SH-SY5Y (cell line): ENCODE measurements around the gene NHSL1.

Source experiments
- GATA2 ChIP-seq: IDR thresholded peaks from 2 replicates; pipeline ENCODE4 v1.6.1; 2011; ENCODE audit warnings: mild to moderate bottlenecking, low read depth, low read length
- GATA3 ChIP-seq: IDR thresholded peaks from 2 replicates; pipeline ENCODE4 v1.6.1; 2011; ENCODE audit warnings: low read depth, mild to moderate bottlenecking, low read length, moderate library complexity

The NHSL1 gene

DNA sequence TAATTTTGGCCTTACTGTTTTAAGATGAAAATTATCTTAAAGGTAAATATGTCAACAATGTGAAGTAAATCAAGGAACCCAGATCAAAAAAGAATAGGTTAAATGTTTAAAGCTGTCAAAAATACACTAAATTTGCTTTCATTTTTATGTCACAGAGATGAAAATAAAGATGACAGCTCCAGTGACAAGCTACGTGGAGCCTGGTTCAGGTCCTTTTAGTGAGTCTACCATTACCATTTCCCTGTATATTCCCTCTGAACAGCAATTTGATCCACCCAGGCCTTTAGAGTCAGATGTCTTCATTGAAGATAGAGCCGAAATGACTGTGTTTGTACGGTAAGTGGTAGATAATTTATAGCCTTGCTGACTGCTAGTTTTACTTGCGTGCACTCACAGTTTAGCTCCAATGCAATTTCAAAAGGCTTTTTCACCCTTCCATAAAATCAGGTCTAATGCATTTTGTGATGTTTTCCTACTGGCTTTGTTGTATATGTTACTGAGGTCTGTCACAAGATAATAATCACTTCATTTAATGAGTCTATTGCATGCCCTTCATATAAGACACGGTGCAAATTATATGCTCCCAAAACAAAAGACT, 93.4 kb downstream of the NHSL1 start:
- TF ChIP-seq GATA3 (no peak), GATA2 (no peak)

DNA sequence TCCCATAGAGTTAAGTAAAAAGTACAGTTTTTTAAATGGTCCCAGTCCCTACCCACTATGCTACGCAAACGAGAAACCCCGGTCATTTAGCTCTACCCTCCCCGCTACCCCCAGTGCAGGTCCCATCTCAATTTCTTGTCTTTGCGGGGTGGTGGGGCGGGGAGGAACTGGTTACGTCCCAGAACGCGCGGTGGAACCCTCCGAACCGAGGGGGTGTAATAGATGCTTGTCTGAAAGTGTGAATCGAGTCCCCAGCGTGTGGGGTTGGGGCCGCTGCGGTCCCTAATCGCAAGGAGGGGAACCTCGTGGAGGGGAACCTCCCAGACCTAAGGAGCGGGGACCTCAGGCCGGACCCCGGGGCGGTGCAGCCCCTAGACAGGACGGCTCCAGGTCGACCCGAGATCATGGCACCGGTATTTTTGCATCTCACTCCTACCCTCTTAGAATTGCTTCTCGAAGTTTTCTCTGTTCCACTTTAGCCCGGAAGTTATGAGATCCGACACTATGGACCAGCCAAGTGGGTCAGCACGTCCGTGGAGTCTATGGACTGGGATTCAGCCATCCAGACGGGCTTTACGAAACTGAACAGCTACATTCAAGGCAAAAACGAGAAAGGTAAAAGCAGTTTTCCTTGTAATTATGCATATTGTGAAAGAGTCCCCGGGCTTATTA, 94.5 kb downstream of the NHSL1 start:
- TF ChIP-seq GATA2 (no peak), GATA3 (no peak)

DNA sequence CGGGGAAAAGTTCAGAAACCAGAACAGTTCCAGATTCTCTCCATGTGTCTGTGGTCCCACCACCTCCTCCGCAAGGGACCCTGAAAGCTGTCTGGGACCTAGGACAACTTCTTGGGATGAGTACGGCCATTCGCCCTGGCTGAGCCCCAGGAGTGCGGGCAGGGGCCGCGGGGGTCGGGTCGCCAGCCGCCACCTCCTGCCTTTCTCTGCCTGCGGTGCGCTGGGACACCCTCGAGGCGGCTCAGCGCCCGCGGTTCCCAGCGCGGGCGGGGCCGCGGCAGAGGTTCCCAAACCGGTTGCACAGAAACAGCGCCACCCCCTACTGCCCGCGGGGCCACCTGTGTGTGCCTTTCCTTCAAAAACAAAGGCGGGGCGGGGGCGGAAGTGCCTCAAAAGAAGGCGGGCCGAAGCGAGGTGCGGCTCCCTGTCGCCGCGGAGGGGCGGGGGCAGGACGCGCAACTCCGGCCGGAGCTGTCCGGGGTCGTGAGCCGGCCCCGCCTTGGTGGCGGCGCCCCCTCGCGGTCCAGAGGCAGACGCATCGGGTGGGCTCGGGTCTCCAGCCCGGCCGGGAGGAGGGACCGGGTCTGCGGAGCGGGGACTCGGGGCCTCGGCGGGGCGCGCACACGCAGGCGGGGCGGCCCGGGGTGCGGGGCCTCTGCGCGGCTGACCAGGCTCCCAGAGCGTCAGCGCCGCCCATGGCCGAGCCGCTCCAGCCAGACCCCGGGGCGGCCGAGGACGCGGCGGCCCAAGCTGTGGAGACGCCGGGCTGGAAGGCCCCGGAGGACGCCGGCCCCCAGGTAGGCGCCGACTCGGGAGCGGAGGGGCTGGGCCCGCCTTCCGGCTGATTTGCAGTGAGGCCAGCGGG, 95.3 kb downstream of the NHSL1 start, which contains the start of gene HEBP2:
HEBP2 (plus strand) TSS at position 423 of the 865 bp plus-strand sequence; CDS start at position 696, 273 bp downstream.
- TF ChIP-seq GATA2 (no peak), GATA3 (no peak)

DNA sequence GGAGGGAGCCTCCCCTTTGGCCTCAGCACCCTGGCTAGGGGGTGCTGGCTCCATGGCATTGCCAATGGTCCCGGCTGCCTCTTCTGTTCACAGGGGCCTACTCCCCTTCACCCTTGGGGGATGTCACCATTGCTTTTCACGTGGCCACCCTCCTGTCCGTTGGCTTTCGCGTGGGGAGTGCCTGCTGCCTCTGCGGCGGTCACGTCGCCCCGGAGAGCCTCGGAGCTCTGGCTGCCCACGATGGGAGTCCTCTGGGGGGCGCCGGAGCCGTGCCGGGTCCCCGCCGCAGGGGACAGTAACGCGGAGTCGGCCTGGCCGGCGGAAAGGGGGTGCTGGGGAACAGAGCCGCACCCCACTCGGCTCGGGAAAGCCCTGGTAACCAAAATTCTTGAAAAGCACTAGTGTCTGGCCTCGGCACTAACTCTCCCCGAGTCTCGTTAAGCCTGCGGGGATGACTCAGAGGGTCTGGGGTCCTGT, 95.9 kb downstream of the NHSL1 start:
- TF ChIP-seq GATA2 (no peak), GATA3 (no peak)

DNA sequence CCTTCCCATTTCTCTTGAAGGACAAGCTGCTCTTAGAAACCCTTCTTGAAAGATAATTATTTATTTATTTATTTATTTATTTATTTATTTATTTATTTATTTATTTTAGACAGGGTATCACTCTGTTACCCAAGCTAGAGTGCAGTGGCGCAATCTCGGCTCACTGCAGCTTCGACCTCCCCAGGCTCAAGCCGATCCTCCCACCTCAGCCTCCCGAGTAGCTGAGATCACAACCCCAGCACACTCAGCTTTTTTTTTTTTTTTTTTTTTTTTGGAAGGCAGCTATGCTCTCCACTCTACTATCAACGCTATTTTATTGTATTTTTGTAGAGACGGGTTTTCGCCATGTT, 96.5 kb downstream of the NHSL1 start:
- TF ChIP-seq GATA3 (no peak), GATA2 (no peak)

DNA sequence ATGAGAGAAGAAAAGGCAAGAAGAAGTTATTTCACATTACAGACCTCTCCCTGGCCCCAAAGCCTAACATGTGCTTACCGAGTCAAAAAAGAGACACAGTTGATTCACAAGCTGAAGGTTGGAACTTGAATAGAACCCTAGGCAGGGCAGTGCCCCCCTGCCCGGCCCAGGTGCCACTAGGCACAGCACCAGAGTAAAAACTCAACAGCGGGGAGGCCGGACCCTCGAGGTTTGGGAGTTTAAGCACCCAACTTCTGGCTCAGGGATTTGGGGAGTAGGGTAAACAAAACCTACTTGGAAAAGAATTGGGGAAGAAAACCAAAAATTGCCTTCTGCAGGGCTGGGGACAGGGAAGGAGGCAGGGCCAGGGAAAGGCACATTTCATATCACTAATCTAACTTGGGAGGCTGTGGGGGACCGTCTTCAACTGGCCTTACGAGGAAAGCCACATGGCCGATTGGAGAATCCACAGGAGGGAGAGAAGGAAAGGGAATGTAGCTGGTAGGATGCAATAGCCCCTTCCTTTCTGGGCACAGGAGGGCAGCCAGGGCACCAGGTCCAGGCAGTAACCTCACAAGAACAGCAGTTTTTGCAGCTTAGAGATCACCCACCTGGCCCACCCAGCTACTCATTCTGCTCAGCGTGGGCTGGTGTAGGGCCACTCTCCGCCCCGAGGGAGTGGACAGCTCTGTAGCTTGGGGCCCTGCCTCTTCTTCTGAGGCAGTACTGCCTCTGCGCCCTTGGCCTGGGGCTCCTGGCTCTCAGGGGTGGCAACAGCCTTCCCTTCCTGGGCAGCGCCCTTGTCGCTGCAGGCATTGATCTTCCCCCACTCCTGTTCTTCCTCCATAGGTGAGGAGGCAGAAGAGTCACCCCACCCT, 97.1 kb downstream of the NHSL1 start:
- TF ChIP-seq GATA3, result no peak
- TF ChIP-seq GATA2, result no peak

DNA sequence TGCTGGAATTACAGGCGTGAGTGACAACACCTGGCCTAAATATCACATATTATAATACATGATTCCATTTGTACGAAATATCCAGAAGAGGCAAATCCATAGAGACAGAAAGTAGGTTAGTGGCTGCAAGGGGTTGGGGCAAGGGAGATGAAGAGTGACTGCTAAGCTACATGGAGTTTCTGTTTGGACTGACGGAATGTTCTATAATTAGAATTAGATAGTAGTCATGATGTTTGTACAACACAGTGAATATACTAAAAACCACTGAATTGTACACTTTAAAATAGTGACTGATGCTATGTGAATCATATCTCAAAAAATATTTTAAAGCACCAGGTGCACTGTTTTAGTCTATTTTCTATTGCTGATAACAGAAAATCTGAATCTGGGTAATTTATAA, 99.0 kb downstream of the NHSL1 start:
- no peak for TF ChIP-seq GATA3
- no peak for TF ChIP-seq GATA2

DNA sequence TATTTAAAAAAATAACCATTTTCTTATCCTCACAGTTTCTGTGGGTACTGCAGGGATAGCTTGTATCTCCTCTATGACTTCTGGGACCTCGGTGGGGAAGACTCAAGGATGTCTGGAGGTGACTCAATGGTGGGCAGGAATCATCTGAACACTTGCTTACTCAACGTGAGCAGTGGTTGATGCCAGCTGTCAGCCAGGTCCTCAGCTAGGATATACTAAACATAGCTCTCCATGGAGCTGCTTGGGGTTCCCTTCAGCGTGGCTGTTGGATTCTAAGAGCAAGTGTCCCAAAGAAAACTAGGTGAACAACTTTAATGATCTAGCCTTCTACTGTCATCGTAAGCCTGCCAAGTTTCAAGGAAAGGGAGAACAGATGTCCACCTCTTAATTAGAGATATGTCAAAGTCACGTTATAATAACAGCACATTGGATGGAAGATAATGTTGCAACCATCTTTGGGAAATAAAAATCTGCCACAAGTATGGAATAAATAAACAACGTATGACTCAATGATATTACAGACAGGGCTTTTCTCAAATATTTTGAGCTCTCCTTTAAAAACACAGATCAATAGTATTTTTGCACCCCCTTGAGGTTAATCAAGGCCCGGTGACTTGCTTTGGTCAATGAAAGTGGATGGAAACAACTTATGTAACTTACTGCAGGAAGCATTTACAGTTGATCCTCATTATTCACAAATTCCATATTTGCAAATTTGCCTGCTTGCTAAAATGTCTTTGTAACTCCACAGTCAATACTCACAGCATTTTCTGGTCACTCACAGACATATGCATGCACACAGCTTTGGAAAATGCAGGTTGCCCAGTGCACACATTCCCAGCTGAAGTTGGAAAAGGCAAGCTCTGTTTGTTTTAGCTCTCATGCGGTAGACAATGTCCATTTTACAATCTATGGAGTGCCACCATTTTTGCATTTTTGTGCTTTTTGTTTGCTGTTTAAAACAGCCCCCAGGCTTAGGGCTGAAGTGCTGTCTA, 101.9 kb downstream of the NHSL1 start:
- TF ChIP-seq GATA3 (no peak), GATA2 (no peak)

DNA sequence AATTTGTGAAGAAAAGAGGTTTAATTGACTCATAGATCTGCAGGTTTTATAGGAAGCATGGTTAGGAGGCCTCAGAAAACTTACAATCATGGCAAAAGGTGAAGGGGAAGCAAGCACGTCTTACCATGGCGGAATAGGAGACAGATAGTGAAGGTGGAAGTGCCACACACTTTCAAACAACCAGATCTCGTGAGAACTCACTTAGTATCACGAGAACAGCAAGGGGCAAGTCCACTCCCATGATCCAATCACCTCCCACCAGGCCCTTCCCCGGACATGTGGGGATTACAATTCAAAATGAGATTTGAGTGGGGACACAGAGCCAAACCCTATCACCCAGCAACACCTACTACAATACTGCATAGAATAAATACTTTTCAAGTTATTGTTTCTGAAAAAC, 102.6 kb downstream of the NHSL1 start:
- TF ChIP-seq GATA3, result no peak
- TF ChIP-seq GATA2, result no peak

DNA sequence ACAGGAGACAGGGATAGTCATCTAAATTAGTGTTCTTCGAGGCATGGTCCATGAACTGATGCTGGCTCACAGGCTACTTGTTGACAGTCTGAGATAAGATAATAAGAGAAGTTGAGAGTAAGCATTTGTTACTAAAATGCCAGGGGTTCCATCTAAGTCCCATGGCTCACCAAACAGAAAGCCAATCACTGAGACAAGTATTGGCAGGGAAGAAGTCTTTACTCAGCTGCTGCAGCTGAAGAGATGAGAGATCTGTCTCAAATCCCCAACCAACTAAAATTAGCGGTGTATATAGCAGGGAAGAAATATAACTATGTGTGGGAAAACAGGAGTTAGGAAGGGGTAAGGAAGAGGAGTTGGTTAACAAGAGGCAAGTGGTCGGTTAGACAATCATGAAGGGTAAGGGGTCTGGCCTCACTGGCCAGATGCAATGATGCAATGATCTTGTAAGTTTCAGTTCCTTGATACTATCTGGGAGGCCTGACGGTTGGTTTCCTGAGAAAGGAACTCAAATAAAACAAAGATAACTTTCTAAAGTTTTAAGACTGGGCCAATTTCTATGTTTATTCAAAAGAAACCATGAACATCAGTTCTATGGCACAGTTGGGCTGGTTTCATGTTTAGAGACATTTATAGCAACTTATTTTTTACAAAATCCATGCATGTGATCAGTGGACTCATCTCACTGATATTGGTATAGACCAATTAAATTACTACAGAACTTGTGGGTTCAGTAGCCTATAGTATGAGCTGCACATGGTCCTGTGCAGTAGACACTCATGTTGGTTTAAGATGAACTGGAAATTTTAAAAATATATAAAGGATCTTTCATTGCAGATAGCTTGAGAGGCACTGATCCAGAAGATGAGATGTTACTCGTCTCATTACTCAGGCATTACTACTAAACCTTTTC, 105.2 kb downstream of the NHSL1 start:
- TF ChIP-seq GATA2 (no peak), GATA3 (no peak)

DNA sequence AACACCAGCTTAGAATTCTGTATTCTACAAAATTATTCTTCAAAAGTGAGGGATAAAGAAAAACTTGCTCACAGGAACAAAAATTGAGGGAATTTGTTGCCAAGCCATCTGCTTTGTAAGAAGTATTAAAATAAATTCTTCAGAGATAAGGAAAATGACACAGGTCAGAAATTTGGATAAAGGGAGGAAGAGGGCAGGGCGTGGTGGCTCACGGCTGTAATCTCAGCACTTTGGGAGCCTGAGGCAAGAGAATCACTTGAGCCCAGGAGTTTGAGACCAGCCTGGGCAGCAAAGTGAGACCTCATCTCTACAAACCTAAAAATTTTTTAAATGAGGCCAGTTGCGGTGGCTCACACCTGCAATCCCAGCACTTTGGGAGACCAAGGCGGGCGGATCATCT, 109.7 kb downstream of the NHSL1 start:
- no peak for TF ChIP-seq GATA3
- TF ChIP-seq GATA2, result no peak

DNA sequence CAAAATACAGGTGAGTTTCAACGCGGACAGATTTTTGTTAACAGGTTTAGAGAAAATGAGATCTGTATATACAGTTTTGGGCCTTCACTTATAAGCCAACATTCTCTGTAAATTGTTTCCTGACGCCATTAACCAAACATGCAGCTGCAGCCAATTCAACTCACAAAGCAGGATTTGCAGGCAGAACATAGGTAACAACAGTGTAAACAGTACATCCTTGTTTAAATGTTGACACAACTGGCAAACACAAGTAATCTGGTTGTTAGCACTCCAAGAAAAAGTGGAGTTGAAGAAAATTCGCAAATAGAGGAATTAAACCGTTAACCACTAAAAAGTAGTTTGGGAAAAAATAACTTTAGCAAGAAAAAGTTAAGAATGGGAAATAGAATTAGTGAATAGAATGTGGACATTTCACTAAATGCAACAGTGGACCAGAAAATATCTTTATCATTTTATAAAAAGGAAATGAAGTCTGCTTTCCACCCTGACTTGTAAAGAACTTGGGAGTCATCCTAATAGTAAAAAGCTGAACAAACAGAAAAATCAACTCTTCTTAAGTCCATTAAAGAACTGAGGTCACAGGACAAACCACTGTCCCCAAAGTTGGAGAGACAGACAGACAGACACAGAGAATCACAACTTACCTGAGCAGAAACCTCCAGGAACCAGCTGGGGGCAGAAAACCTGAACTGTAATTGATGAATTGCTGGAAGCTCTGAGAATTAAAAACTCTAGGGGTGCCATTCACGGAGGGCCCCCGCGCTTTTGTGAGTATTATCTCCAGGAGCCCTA, 111.5 kb downstream of the NHSL1 start:
- TF ChIP-seq GATA3 (no peak), GATA2 (no peak)
